Renal cortical epithelial cell (primary cell): ENCODE data around the gene FBXW4. TPM values are rescaled to one million over a fixed set of nuclear protein-coding genes. Genes with fewer than 3 reads are reported as not detected.

Source experiments
- DNase-seq: peaks from one replicate; pipeline ENCODE4 v3.0.0-alpha.2; 2011; ENCODE audit warnings: low read depth
- total RNA-seq: library from RNA; depleted of rRNA; stranded (reverse); fragments of >200 nt; gene quantifications from 2 replicates; pipeline ENCODE4 v1.2.3, GENCODE V29; 2014

FBXW4 gene
- total RNA-seq, 1 donor from 2014 or later = 43.2 TPM

- DNase-seq = no peak
Measured at GRCh38 chr10:101566333-101567164, 128.4 kb downstream of the FBXW4 start.

GRCh38 chr10:101565936-101566332 lies 129.0 kb downstream of the FBXW4 start:
- DNase-seq = no peak

- no peak for DNase-seq
Measured at GRCh38 chr10:101565370-101565900, 129.5 kb downstream of the FBXW4 start.

- DNase-seq = no peak
Measured at GRCh38 chr10:101564490-101564991, 130.4 kb downstream of the FBXW4 start.

GRCh38 chr10:101563497-101564040 lies 131.4 kb downstream of the FBXW4 start:
- DNase-seq = no peak

- no peak for DNase-seq
Measured at GRCh38 chr10:101563007-101563406, 132.0 kb downstream of the FBXW4 start.

GRCh38 chr10:101562231-101562630 lies 132.7 kb downstream of the FBXW4 start:
- no peak for DNase-seq

- DNase-seq = no peak
Measured at GRCh38 chr10:101561068-101561915, 133.7 kb downstream of the FBXW4 start.

Other genes with a start within 250 kb of the FBXW4 start
- 9.6 and 13.8 TPM in 2 replicates for gene POLL, start 106.9 kb downstream of the FBXW4 start, total RNA-seq
- gene DPCD, start 106.8 kb downstream of the FBXW4 start, total RNA-seq = 59.6 and 79.8 TPM in 2 replicates
- gene FGF8, start 80.9 kb upstream of the FBXW4 start, total RNA-seq = not detected in 2 replicates
- 55.2 and 236 TPM in 2 replicates for gene NPM3, start 88.3 kb upstream of the FBXW4 start, total RNA-seq
- gene OGA, start 123.3 kb upstream of the FBXW4 start, total RNA-seq = 67.0 and 116 TPM in 2 replicates
- 0.35 TPM in 1 of 2 replicates, not detected in the other for gene KCNIP2, start 148.6 kb upstream of the FBXW4 start, total RNA-seq